NCI-H748 (cell line): ENCODE measurements around the gene DRGX.

ENCODE experiments used
- DNase-seq: peaks from one replicate; lab custom pipeline; 2025; ENCODE audit not compliant: unreplicated experiment; lab: John Stamatoyannopoulos, UW

DRGX gene

GRCh38 chr10:49363309-49364031 lies 32.4 kb downstream of the DRGX start:
- no peak for DNase-seq

- DNase-seq: no peak
Observed at GRCh38 chr10:49362596-49363260, 33.2 kb downstream of the DRGX start.

GRCh38 chr10:49361735-49362568 lies 33.9 kb downstream of the DRGX start:
- DNase-seq: no peak

GRCh38 chr10:49361178-49361554 lies 34.7 kb downstream of the DRGX start:
- no peak for DNase-seq

GRCh38 chr10:49360271-49361177 lies 35.4 kb downstream of the DRGX start:
- no peak for DNase-seq

GRCh38 chr10:49359349-49360270 lies 36.3 kb downstream of the DRGX start:
- DNase-seq: peak; percentile 13

DNA sequence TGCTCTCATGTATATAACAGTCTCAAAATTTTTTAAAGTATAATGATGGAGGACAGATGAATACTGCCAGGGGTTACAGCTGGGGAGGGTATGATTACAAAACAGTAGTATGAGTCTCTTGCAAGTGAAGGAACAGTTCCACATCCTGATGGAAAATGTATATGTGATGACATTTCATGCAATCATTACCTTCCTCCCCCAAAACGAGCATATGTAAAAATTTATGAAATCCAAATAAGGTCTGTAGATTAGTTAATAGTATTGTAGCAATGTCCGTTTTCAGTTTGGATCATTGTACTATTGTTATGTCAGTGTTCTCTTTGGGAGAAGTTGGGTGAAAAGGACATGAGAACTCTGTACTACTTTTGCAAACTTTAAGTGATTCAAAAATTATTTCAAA lies 38.0 kb downstream of the DRGX start:
- no peak for DNase-seq

- DNase-seq: no peak
Observed at GRCh38 chr10:49356944-49357343, 38.9 kb downstream of the DRGX start.

DNA sequence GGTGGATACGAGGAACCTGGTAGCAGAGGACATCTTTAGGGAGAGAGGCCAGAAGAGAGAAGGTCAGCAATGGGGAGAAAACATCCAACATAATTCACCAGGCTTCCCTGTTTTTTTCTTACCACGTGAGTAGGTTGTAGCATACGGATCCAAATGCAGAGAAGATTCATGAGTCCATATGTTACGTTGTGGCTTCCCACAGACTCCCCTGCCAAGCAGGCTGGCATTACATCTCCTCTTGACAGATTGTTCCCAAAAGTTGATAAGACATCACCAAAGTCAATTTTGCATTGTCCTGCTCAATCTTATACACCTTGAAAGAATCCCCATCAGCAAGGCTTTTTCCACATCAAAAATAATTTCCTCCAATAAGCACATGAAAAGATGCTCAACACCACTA lies 39.7 kb downstream of the DRGX start:
- DNase-seq: no peak

GRCh38 chr10:49355221-49355620 lies 40.7 kb downstream of the DRGX start:
- no peak for DNase-seq

DNA sequence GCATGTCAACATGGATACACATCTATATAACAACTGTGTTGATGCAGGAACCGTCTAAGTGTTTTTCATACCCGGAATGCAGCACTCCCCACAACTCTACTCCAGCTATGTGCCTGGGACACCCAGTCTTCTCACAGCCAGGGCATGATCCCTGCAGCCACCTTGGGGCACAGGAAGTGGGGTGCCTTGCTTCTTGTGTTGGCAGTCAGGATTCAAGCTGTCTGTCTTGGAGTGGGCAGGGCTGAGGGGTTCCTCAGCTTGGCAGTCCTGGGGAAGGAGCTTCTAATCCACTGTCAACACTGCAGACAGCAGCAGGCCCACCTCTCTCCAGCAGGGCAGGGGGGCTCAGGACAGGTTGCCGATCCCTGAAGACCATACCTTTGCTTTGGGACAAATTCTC lies 41.3 kb downstream of the DRGX start:
- DNase-seq: no peak

GRCh38 chr10:49353895-49354566 lies 41.9 kb downstream of the DRGX start:
- DNase-seq: no peak

DNA sequence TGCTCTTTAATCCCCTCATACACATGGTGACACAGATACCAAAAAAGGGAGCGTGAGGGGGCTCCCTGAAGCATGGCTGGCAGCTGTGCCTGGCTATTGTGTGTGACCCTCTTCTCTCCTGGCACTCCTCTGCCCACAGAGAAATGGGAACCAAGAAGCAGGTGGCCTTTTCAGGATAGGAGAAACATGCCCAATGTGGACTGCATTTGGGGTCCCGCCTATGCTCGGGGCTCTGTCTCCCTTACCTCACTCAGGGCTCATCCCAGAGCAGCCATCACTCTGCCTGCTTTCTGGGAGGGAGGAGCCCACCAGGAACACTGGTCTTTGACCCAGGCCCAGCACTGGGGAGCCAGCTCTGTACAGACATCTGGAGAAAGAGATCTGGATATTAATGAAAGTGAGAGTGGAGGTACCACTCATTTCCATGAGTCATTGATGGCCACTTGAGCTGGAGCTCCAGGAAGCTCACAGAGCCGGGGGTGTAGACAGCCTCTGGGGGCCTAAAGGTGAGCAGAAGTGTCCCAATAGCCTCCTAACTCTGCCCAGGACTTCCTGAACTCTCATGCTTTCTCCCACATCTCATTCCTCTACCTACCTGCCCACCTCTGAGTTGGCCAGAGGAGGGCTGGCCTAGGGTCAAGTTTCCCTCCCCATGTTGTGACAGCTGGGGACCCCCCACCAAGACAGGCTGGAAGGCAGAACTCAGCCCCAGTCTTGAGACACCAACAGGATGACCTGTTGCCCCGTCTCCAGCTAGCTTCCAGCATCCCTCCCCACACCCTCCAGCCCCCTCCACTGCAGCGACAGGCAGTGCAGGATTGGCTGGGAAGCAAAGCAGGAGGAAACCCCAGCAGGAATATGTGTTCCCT lies 42.6 kb downstream of the DRGX start:
- DNase-seq: no peak

GRCh38 chr10:49352323-49352722 lies 43.6 kb downstream of the DRGX start:
- DNase-seq: no peak

GRCh38 chr10:49351669-49352068 lies 44.2 kb downstream of the DRGX start:
- DNase-seq: peak; percentile 53

DNA sequence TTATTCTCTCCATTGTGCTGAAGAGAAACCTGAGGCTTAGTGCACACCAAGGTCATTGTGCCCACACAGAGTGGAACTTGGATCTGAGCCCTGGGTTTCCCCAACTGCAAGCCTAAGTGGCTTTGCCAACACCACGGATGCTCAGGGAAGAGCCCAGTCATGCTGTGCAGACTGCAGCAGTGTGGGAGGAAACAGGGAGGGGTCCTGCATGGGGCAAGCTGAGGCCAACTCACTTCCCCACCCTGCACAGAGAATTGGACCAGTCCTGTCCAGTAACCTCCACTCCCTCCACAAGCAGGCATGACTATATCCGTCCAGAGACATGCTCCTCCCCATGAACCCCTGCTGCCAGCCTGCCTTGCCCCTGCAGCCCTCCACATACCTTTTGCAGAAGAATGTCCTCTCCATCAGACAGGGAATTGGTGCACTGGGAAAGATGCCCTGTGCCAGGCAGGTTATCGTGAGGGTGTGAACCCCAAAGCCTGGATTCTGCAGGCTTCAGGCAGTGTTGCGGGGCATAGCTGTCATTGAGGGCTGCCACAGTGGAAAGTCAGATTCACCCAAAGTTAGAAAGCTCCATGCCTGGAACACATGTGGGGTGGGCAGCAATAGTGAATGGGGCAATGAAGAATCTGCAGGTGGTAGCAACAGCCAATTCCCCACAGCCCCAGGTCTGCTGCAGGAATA lies 44.9 kb downstream of the DRGX start:
- DNase-seq: peak; percentile 16

DNA sequence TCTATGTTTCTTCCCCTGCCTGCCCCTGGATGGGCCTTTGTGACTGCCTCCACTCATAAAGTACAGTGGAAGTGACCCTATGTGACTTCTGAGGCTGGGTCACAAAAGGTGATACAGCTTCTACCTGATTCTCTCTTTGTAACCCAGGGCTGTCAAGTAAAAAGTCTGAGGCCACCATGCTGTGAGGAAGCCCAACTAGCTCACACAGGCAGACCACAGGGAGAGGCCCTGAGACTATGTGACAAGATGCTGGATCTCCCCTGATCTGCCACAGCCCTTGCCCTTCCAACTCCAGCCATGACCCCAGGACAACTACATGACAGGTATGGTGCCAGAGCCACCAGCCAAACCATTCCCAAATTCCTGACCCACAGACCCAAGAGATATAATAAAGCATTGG lies 45.8 kb downstream of the DRGX start:
- no peak for DNase-seq

DNA sequence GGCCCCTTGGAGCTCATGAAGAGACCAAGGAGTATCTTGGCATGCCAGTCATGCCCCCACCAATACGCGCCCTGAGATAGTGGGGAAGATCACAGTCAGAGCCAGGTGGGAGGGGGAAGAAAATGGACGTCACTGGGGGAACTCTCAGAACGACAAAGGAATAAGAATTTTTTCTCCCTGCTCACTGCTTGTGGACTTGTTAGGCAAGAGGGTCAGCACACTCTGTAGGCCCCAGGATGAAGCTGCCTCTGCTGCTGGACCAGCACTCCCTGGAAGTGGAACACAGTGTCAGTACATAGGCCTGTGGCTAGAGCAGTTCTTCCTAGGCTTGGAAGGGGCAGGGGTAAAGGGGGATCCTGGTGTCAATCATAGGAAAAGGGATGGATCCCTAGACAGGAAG lies 46.5 kb downstream of the DRGX start:
- no peak for DNase-seq
